OCI-LY3 (cell line): ENCODE data around the gene METTL1.
A peak's percentile ranks its signal among the peaks of the same experiment; 100 is the strongest.

ENCODE experiments used
- H2AFZ ChIP-seq: fragments of 200-600, 300-600 bp; shearing (Covaris generic); 2 replicates; pipeline ENCODE4 v1.6.0; 2014; ENCODE audit warnings: antibody characterized with exemption, low read depth, low read length
- H3K27ac ChIP-seq: fragments of 200-600, 300-600 bp; sonication (generic); 2 replicates; pipeline ENCODE4 v1.5.1; 2014; ENCODE audit warnings: mild to moderate bottlenecking, low read length, moderate library complexity, mixed read lengths
- H3K27me3 ChIP-seq: fragments of 200-600, 300-600 bp; sonication (generic); 2 replicates; pipeline ENCODE4 v1.6.1; 2014; ENCODE audit warnings: low read depth, low read length, mixed read lengths
- H3K36me3 ChIP-seq: fragments of 200-600, 300-600 bp; sonication (generic); replicated peaks from 2 replicates; pipeline ENCODE3; 2014; ENCODE audit warnings: low read depth, low read length, mixed read lengths
- H3K4me1 ChIP-seq: fragments of 300-600, 200-600 bp; sonication (generic); 2 replicates; pipeline ENCODE4 v1.6.1; 2014; ENCODE audit warnings: low read length, mixed read lengths
- H3K4me2 ChIP-seq: fragments of 200-600, 300-600 bp; sonication (generic); 2 replicates; pipeline ENCODE4 v1.6.1; 2014; ENCODE audit warnings: low read length, mixed read lengths
- H3K4me3 ChIP-seq: fragments of 300-600, 200-600 bp; sonication (generic); 2 replicates; pipeline ENCODE4 v1.5.1; 2014; ENCODE audit warnings: antibody characterized with exemption, mild to moderate bottlenecking, low read length, moderate library complexity
- H3K79me2 ChIP-seq: fragments of 300-600, 200-600 bp; shearing (Covaris generic); 2 replicates; pipeline ENCODE4 v1.6.1; 2014; ENCODE audit warnings: mild to moderate bottlenecking, low read length, mixed read lengths
- H3K9ac ChIP-seq: fragments of 300-600, 200-600 bp; shearing (Covaris generic); 2 replicates; pipeline ENCODE4 v1.6.0; 2014; ENCODE audit warnings: mild to moderate bottlenecking, low read length, moderate library complexity
- H3K9me3 ChIP-seq: fragments of 200-600, 300-600 bp; shearing (Covaris generic); 2 replicates; pipeline ENCODE4 v1.6.1; 2014; ENCODE audit warnings: low read length, mixed read lengths; ENCODE audit not compliant: insufficient read depth
- H4K20me1 ChIP-seq: fragments of 200-600, 300-600 bp; sonication (generic); 2 replicates; pipeline ENCODE4 v1.6.1; 2016; ENCODE audit warnings: low read length, mixed read lengths; ENCODE audit not compliant: insufficient read depth
- EZH2phosphoT487 ChIP-seq: fragments of 200-600 bp; shearing (Covaris generic); IDR thresholded peaks from 2 replicates; pipeline ENCODE4 v1.6.1; 2018; ENCODE audit warnings: antibody characterized with exemption, mixed run types, low read depth
- TF ChIP-seq, protein P1 (sequence below): fragments of 200-600, 300-600 bp; sonication (generic); IDR thresholded peaks from 2 replicates; pipeline ENCODE4 v1.5.1; 2014; ENCODE audit warnings: antibody characterized with exemption, low read length, low read depth

METTL1 gene

DNA sequence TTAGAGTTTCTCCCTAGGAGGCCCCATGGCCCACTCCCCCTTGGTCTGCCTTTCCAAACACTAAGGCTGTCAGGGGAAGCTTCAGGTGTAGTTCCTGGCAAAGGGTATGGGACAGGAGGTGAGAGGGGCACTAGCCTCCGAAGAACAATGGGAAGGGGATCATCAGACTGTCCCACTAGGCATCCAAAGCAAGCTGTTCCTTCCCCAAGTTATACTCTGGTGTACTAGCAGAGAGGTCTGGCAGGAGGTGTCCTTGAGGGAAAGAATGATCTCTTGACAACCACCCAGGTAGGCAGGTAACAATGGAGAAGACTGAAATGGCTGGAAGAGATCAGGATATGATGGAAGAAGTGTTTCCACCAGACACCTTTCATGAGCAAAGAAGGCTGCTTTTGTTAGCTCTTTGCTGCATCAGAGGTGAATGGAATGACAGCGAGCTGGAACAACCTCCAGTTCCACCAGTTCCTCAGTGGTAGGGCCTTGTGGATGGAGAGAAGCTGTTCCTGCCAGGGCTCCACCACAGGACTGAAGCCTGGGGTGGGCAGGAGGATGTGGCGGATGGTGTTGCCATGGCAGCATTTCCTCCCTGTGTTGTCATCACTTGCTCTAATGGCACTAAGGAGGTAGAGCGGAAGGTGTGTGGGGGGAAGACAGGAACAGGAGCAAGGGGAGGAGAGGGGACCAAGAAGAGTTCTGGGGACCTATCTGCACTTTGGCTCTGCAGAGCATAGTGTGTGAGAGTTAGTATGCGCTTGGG is 31.1 kb downstream of the METTL1 start:
- Histone ChIP-seq H3K27me3 (no peaks in the 10 kb centered on the region), H4K20me1 (no peaks in the 10 kb centered on the region), H3K36me3 (no peaks in the 10 kb centered on the region), H3K27ac (no peak overlapping the region), H2AFZ (no peak overlapping the region), H3K4me2 (peak overlapping the region; percentile 78), H3K9me3 (no peaks in the 10 kb centered on the region), H3K4me1 (peaks cover 27% of the 10 kb centered on the region), H3K4me3 (peak overlapping the region; percentile 89), H3K79me2 (peaks cover 22% of the 10 kb centered on the region), H3K9ac (peak overlapping the region; percentile 85; the same call in 1 of the 2 replicates)
- TF ChIP-seq, protein P1, sequence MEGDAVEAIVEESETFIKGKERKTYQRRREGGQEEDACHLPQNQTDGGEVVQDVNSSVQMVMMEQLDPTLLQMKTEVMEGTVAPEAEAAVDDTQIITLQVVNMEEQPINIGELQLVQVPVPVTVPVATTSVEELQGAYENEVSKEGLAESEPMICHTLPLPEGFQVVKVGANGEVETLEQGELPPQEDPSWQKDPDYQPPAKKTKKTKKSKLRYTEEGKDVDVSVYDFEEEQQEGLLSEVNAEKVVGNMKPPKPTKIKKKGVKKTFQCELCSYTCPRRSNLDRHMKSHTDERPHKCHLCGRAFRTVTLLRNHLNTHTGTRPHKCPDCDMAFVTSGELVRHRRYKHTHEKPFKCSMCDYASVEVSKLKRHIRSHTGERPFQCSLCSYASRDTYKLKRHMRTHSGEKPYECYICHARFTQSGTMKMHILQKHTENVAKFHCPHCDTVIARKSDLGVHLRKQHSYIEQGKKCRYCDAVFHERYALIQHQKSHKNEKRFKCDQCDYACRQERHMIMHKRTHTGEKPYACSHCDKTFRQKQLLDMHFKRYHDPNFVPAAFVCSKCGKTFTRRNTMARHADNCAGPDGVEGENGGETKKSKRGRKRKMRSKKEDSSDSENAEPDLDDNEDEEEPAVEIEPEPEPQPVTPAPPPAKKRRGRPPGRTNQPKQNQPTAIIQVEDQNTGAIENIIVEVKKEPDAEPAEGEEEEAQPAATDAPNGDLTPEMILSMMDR = no peak
- no peak for TF ChIP-seq EZH2phosphoT487

DNA sequence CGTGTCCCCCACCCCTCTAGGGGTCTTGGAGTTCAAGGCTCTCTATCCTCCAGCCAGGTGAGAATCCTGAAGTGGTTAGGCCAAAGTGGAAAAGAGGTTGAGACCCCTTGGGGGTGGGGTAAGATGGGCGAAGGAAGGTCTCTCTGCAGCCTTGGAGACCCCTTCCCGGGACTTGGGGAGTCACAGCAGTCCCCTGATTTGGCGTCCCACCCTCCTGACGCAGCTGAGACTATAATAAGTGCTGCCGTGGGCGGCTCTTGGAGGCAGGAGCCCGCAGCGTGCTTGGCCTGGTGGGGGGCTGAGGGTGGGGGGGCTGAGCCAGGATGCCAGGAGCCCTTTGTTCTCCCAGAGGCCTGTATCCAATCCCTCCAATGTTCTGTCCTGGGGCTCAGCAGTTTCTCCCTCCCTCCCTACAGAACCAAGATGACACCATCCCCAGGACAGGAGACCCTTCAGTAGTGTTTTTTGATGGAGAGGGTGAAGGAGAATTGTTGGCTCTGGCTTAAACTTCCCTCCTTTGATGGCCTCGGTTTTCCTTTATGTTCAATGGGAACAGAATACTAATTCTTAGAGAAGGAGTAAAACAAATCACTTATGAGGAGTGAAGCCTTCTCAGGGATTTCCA is 31.9 kb downstream of the METTL1 start:
- H3K79me2 ChIP-seq = peaks cover 14% of the 10 kb centered on the region
- no peak overlapping the region for H3K4me3 ChIP-seq
- no peaks in the 10 kb centered on the region for H3K27me3 ChIP-seq
- peaks cover 22% of the 10 kb centered on the region for H3K4me1 ChIP-seq
- no peak overlapping the region for H3K4me2 ChIP-seq
- no peak overlapping the region for H3K9ac ChIP-seq
- no peaks in the 10 kb centered on the region for H4K20me1 ChIP-seq
- no peak overlapping the region for H2AFZ ChIP-seq
- H3K27ac ChIP-seq = no peak overlapping the region
- H3K36me3 ChIP-seq = no peaks in the 10 kb centered on the region
- no peak for TF ChIP-seq EZH2phosphoT487
- TF ChIP-seq, protein P1 = no peak
- no peaks in the 10 kb centered on the region for H3K9me3 ChIP-seq

DNA sequence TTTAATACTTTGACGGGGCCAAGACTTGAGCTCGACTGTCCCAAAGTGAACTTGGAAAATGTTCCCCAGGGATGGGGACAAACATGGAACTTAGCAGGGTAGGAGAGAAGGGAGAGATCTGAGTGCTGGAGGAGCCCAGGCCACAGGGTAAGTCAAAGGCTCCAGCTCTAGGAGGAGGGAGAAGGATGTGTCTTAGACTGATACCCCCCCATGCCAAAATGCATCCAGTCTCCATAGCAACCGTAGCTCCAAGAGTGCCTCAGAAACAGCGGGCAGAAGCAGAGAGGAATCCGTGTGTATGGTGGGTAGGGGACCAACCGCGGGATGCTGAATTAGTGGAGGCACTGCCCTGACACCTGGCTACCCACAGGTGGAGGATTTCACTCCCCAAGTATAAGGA is 32.5 kb downstream of the METTL1 start:
- no peak overlapping the region for H3K9ac ChIP-seq
- peaks cover 22% of the 10 kb centered on the region for H3K4me1 ChIP-seq
- TF ChIP-seq, protein P1 = no peak
- TF ChIP-seq EZH2phosphoT487 = no peak
- no peaks in the 10 kb centered on the region for H3K27me3 ChIP-seq
- no peak overlapping the region for H3K4me3 ChIP-seq
- H3K27ac ChIP-seq = no peak overlapping the region
- no peaks in the 10 kb centered on the region for H3K36me3 ChIP-seq
- no peaks in the 10 kb centered on the region for H4K20me1 ChIP-seq
- H3K4me2 ChIP-seq = no peak overlapping the region
- peaks cover 13% of the 10 kb centered on the region; the same call in 1 of the 2 replicates for H3K79me2 ChIP-seq
- no peak overlapping the region for H2AFZ ChIP-seq
- no peaks in the 10 kb centered on the region for H3K9me3 ChIP-seq

DNA sequence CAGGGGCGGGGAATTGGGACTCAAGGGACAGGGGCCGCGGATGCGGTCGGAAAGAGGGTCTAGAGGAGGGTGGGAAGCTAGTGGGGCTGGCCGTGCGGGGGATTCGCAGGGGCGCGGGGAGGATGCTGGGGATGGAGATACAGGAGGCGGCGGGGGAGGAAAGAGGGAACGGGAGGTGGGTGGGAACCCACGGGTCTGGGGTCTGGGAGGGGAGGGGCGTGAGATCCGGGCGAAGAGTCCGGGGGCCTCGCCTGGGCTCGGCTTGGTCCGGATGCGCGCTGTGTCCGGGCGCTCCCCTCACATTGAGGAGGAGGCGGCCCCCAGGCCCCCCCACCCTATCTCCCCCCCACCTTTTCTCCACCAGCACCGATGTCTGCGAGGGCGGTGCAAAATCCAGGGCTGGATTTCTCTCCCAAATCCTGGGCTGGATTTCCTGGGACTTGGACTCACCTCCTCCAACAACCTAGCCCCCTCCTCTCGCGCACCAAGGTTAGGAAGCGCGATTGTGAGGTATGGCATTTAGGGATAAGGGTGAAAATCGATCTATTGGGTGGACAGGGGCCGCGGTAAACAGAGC is 33.2 kb downstream of the METTL1 start, which contains the start of gene AGAP2:
TSS of gene AGAP2 (minus strand) at position 82 of the 577 bp plus-strand sequence. CDS start 496 bp downstream, outside the sequence.
- peaks cover 16% of the 10 kb centered on the region for H3K4me1 ChIP-seq
- TF ChIP-seq, protein P1 = no peak
- TF ChIP-seq EZH2phosphoT487 = no peak
- H4K20me1 ChIP-seq = no peaks in the 10 kb centered on the region
- no peak within 1 kb of the TSS for H2AFZ ChIP-seq
- H3K27me3 ChIP-seq = no peaks in the 10 kb centered on the region
- H3K4me3 ChIP-seq = no peak within 1 kb of the TSS
- no peaks in the 10 kb centered on the region for H3K9me3 ChIP-seq
- no peaks in the 10 kb centered on the region for H3K36me3 ChIP-seq
- H3K27ac ChIP-seq = no peak within 1 kb of the TSS
- peaks cover 13% of the 10 kb centered on the region; the same call in 1 of the 2 replicates for H3K79me2 ChIP-seq
- no peak within 1 kb of the TSS for H3K9ac ChIP-seq
- no peak within 1 kb of the TSS for H3K4me2 ChIP-seq
